Measurements from ENCODE around the gene AHDC1. TPM values are rescaled to one million over a fixed set of nuclear protein-coding genes. Genes with fewer than 3 reads are reported as not detected.
A peak's percentile ranks its signal among the peaks of the same experiment; 100 is the strongest.

The AHDC1 gene
- polyA plus RNA-seq, 3 donors: 0.16 to 3.3 (median 0.30) TPM

DNA sequence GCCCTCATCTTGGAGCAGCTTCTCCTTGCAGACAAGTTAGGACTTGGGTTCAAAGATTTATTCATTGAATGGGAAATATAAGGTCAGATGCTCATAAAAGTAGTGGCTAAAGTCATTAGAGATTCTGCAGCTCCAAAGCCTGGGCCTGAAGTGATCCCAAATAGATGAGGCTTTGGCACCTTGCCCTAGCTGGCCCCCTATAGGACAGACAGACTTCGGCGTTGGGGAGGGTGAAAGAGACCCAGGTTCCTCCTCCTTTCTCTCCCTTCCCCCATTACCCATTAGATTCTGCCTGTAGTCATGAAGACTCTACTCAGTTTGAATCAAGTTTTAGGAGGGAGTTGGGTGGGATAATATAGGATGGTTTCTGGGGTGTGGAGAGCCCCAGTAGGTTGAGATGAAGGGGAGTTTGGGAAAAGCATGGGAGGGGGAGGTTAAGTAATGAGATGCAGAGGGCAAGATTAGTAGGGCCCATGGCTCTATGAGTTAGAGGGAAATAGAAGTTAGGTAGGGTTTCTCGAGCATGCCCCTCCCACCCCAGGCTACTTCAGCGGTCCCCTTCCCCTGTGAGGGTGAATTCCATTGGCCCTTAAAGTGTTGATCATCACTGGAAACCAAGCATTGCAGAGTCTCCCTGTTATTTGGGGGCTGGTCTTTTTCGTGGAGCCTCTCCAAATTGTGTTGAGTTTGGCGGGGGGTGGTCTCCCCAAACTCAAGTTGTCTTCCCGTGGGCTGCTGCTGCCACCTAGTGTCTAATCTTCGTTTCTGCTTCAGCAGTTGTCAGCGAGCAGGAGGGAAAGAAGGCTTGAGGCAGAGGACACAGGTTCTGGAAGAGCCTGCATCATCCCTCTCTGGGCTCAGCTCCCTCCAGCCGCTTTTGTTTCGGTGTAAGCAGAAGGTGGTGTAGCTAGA, 2.1 kb upstream of the AHDC1 start:
- Mint-ChIP-seq H3K4me3 (peak overlapping the region in 1 of 2 donors; percentile 56), H3K9me3 (no peaks in the 10 kb centered on the region), H3K36me3 (peaks cover 0 to 1% of the 10 kb centered on the region in 2 donors), H3K27me3 (ENCODE audit: low read depth in 3 of 3) (peaks cover 5 to 22% (median 7%) of the 10 kb centered on the region in 3 donors), H3K27ac (peak overlapping the region in 4 of 7 donors; percentile 32 to 73 (median 56)), H3K4me1 (peaks cover 33% of the 10 kb centered on the region)
- DNase-seq: peak in 2 of 3 donors; percentile 50 to 64
- TF ChIP-seq, protein P1, sequence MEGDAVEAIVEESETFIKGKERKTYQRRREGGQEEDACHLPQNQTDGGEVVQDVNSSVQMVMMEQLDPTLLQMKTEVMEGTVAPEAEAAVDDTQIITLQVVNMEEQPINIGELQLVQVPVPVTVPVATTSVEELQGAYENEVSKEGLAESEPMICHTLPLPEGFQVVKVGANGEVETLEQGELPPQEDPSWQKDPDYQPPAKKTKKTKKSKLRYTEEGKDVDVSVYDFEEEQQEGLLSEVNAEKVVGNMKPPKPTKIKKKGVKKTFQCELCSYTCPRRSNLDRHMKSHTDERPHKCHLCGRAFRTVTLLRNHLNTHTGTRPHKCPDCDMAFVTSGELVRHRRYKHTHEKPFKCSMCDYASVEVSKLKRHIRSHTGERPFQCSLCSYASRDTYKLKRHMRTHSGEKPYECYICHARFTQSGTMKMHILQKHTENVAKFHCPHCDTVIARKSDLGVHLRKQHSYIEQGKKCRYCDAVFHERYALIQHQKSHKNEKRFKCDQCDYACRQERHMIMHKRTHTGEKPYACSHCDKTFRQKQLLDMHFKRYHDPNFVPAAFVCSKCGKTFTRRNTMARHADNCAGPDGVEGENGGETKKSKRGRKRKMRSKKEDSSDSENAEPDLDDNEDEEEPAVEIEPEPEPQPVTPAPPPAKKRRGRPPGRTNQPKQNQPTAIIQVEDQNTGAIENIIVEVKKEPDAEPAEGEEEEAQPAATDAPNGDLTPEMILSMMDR (IDR thresholded peaks at IDR 0.05): peak; percentile 93
- intact Hi-C loops (cut with micrococcal nuclease): loop anchor here (2.0 to 10.0 kb wide), 6 partner anchors 36 to 304 kb away; partner anchors contain the start of gene WASF2 (in 1 of the 2)
- peaks cover 9% of the 10 kb centered on the region for H3K79me2 ChIP-seq (ENCODE audit: insufficient read depth, low read length)
- H3K9me3 ChIP-seq (replicated peaks in 1 of 2; ENCODE audit: control insufficient read depth in 1 of 2, insufficient read depth in 1 of 2, low read length in 2 of 2): no peaks in the 10 kb centered on the region
- no peak overlapping the region for H3K27ac ChIP-seq (ENCODE audit: low read depth in 1 of 2, low read length in 2 of 2)
- no peak overlapping the region for H3K4me3 ChIP-seq (replicated peaks in 1 of 3; ENCODE audit: low read depth in 2 of 3, low read length in 3 of 3)
- H3K27me3 ChIP-seq (ENCODE audit: control insufficient read depth in 2 of 2, insufficient read depth in 2 of 2, low read length in 2 of 2): peaks cover 0 to 4% of the 10 kb centered on the region in 2 donors
- H3K9ac ChIP-seq (ENCODE audit: insufficient read depth, low read length, poor library complexity, severe bottlenecking): no peak overlapping the region
- H2AFZ ChIP-seq (ENCODE audit: insufficient read depth, low read depth, low read length, poor library complexity, severe bottlenecking): no peak overlapping the region
- H4K20me1 ChIP-seq (ENCODE audit: insufficient read depth, low read length): peaks cover 39% of the 10 kb centered on the region
- H3K36me3 ChIP-seq (replicated peaks in 1 of 2; ENCODE audit: control insufficient read depth in 1 of 2, insufficient read depth in 2 of 2, low read length in 2 of 2): peaks cover under 1 to 7% of the 10 kb centered on the region in 2 donors
- H3K4me2 ChIP-seq (replicated peaks; ENCODE audit: extremely low read depth, low read length, poor library complexity, severe bottlenecking): no peak overlapping the region
- H3K4me1 ChIP-seq (ENCODE audit: control insufficient read depth in 1 of 2, insufficient read depth in 2 of 2, low read length in 2 of 2): peaks cover 44 to 72% of the 10 kb centered on the region in 2 donors
- WGBS (ENCODE audit: insufficient coverage): 0% methylated on average over 5 of the region's 11 CpGs

DNA sequence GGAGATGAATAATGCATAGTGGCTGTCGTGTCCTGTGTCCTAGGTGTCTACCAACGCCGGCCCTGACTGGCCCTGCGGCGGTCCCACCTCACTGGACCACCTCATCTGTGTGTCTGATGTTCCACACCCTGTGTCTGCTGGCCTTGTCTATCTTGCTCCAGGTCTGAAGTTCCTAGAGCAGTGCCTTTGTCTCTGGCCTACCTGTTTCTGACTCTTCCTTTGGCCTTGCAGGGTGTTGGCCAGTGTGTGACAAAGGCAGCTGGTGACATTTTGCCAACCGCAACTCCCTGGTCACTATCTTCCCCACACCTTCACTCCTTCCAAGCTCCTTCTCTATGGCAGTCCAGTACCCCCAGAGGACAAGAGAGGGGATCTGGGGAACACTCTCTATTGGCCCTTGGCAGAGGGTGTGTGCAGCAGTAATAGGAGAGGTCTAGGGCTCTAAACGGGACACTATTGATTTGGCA, 1.4 kb upstream of the AHDC1 start:
- Histone ChIP-seq H3K27me3 (ENCODE audit: control insufficient read depth in 2 of 2, insufficient read depth in 2 of 2, low read length in 2 of 2) (peaks cover 0 to 4% of the 10 kb centered on the region in 2 donors), H3K79me2 (ENCODE audit: insufficient read depth, low read length) (peaks cover 9% of the 10 kb centered on the region), H3K4me2 (replicated peaks; ENCODE audit: extremely low read depth, low read length, poor library complexity, severe bottlenecking) (no peak overlapping the region), H3K36me3 (replicated peaks in 1 of 2; ENCODE audit: control insufficient read depth in 1 of 2, insufficient read depth in 2 of 2, low read length in 2 of 2) (no peaks in the 10 kb centered on the region), H4K20me1 (ENCODE audit: insufficient read depth, low read length) (peaks cover 39% of the 10 kb centered on the region), H3K9me3 (replicated peaks in 1 of 2; ENCODE audit: control insufficient read depth in 1 of 2, insufficient read depth in 1 of 2, low read length in 2 of 2) (no peaks in the 10 kb centered on the region), H3K27ac (ENCODE audit: low read depth in 1 of 2, low read length in 2 of 2) (no peak overlapping the region), H3K4me3 (replicated peaks in 1 of 3; ENCODE audit: low read depth in 2 of 3, low read length in 3 of 3) (no peak overlapping the region), H2AFZ (ENCODE audit: insufficient read depth, low read depth, low read length, poor library complexity, severe bottlenecking) (no peak overlapping the region), H3K4me1 (ENCODE audit: control insufficient read depth in 1 of 2, insufficient read depth in 2 of 2, low read length in 2 of 2) (peaks cover 39 to 66% of the 10 kb centered on the region in 2 donors), H3K9ac (ENCODE audit: insufficient read depth, low read length, poor library complexity, severe bottlenecking) (no peak overlapping the region)
- no peak for DNase-seq
- Mint-ChIP-seq H3K9me3 (no peaks in the 10 kb centered on the region), H3K36me3 (peaks cover 0 to 1% of the 10 kb centered on the region in 2 donors), H3K4me1 (peaks cover 38% of the 10 kb centered on the region), H3K27ac (peak overlapping the region in 2 of 7 donors; percentile 53 to 64), H3K4me3 (peak overlapping the region in 1 of 2 donors; percentile 56), H3K27me3 (ENCODE audit: low read depth in 3 of 3) (peaks cover 5 to 26% (median 7%) of the 10 kb centered on the region in 3 donors)
- TF ChIP-seq, protein P1 (IDR thresholded peaks at IDR 0.05): no peak
- intact Hi-C loops (cut with micrococcal nuclease): loop anchor here (2.0 to 10.0 kb wide), 6 partner anchors 37 to 303 kb away; partner anchors contain the start of gene WASF2 (in 1 of the 2)
- 89% methylated on average over 6 of the region's 7 CpGs for WGBS (ENCODE audit: insufficient coverage)

Data from CD14-positive monocyte (primary cell).